Panc1 (cell line): Measurements from ENCODE around the gene TAS1R2. TPM values are rescaled to one million over a fixed set of nuclear protein-coding genes. Genes with fewer than 3 reads are reported as not detected.

Experiments
- ATAC-seq: fragments of 200-7000 bp; cut with Tn5 transposase; 2 replicates; pipeline ENCODE4 v1.9.1; 2020; ENCODE audit warnings: mild to moderate bottlenecking, moderate library complexity
- BruUV-seq: library from RNA; stranded (reverse); fragments of 400-500 nt; replicated peaks from 2 replicates; lab custom pipeline; 2021; lab: Mats Ljungman, UMichigan
- CTCF ChIA-PET: fragments of 300-600 bp; sonication (Branson Sonifier 250); formaldehyde crosslinking; loops from one replicate; lab custom pipeline; 2022; ENCODE audit warnings: antibody characterized with exemption; lab: Charles Lee
- POLR2A ChIA-PET: fragments of 300-600 bp; sonication (Branson Sonifier 250); formaldehyde crosslinking; loops from one replicate; lab custom pipeline; 2022; ENCODE audit warnings: antibody characterized with exemption; lab: Charles Lee
- DNase-seq: peaks from one replicate; pipeline ENCODE4 v3.0.0-alpha.2; 2010; ENCODE audit warnings: low read depth, low spot score
- H3K27ac ChIP-seq: 2 replicates; pipeline ENCODE4 v1.5.1; 2011; ENCODE audit warnings: mild to moderate bottlenecking, low read length, inconsistent platforms
- H3K27me3 ChIP-seq: fragments of 200-500 bp; sonication (Bioruptor generic); 2 replicates; pipeline ENCODE4 v1.6.0; 2014; ENCODE audit warnings: low read length, inconsistent platforms; ENCODE audit not compliant: control insufficient read depth, insufficient read depth
- H3K36me3 ChIP-seq: fragments of 200-500 bp; sonication (Bioruptor generic); 2 replicates; pipeline ENCODE4 v1.5.1; 2014; ENCODE audit warnings: inconsistent platforms, mild to moderate bottlenecking, low read length, moderate library complexity; ENCODE audit not compliant: control insufficient read depth, insufficient read depth
- H3K4me1 ChIP-seq: 2 replicates; pipeline ENCODE4 v1.5.1; 2011; ENCODE audit warnings: inconsistent platforms, mild to moderate bottlenecking, low read length, moderate library complexity; ENCODE audit not compliant: control insufficient read depth, insufficient read depth
- H3K4me3 ChIP-seq, 2 experiments: 2 replicates each; pipeline ENCODE4 v1.5.1; 2011 to 2012; ENCODE audit warnings: low read depth in 2 of 2, low read length in 2 of 2, mild to moderate bottlenecking in 2 of 2, inconsistent platforms in 1 of 2, moderate library complexity in 1 of 2
- H3K9me3 ChIP-seq: fragments of 200-500 bp; sonication (Bioruptor generic); 2 replicates; pipeline ENCODE4 v1.5.1; 2014; ENCODE audit warnings: low read depth, mild to moderate bottlenecking, inconsistent platforms, low read length, moderate library complexity; ENCODE audit not compliant: control insufficient read depth, insufficient read depth
- POLR2AphosphoS5 ChIP-seq: IDR thresholded peaks from 2 replicates; pipeline ENCODE4 v1.6.1; 2012; ENCODE audit warnings: mild to moderate bottlenecking, low read depth, low read length, moderate library complexity
- REST ChIP-seq, 2 experiments: IDR thresholded peaks; 2 replicates each; pipeline ENCODE4 v1.6.1; 2011 to 2012; ENCODE audit warnings: low read depth in 2 of 2, control low read depth in 1 of 2, low read length in 1 of 2, mild to moderate bottlenecking in 1 of 2, moderate library complexity in 1 of 2; ENCODE audit not compliant: insufficient read depth in 1 of 2
- SIN3A ChIP-seq: IDR thresholded peaks from 2 replicates; pipeline ENCODE4 v1.6.1; 2012; ENCODE audit warnings: low read depth, mild to moderate bottlenecking, low read length, moderate library complexity, borderline replicate concordance; ENCODE audit not compliant: insufficient read depth
- TCF7L2 ChIP-seq: IDR thresholded peaks from 2 replicates; pipeline ENCODE4 v1.6.1; 2011; ENCODE audit warnings: mild to moderate bottlenecking, low read depth, low read length, inconsistent platforms
- in situ Hi-C: cut with HindIII; loops from 2 replicates; pipeline ENCODE4 v1.10.0; 2016; ENCODE audit warnings: low sequenced_read_pairs, low pct_unique_long_range_greater_than_20kb
- intact Hi-C: fragments of 100-400 bp; cut with micrococcal nuclease; formaldehyde crosslinking; loops from one replicate; pipeline ENCODE4 v1.10.0; 2022; ENCODE audit not compliant: unreplicated experiment
- total RNA-seq: library from RNA; stranded (reverse); gene quantifications from one replicate; pipeline ENCODE4 v1.2.1, GENCODE V29; 2021; ENCODE audit not compliant: unreplicated experiment
- TF ChIP-seq, protein P1 (sequence below): fragments of 450-650 bp; IDR thresholded peaks from 2 replicates; pipeline ENCODE4 v1.5.1; 2017; ENCODE audit warnings: mild to moderate bottlenecking

The TAS1R2 gene
- total RNA-seq, 1 experiment from 2014 or later = not detected

GRCh38 chr1:18902523-18903290, 43.2 kb upstream of the TAS1R2 start, which contains the start of gene ALDH4A1:
Gene ALDH4A1 (minus strand): TSS chr1:18902555. CDS start chr1:18902523, 32 bp downstream.
- peak; percentile 96 for ATAC-seq
- intact Hi-C loops (loop anchor here (10.0 kb wide), 1 partner anchor 192 kb away; no protein-coding TSS in a partner anchor), in situ Hi-C loops (no loop called here)
- Histone ChIP-seq H3K4me1 (peaks cover 37% of the 10 kb centered on the region), H3K27ac (peak within 1 kb of the TSS; percentile 95), H3K36me3 (peaks cover 6% of the 10 kb centered on the region; the same call in 1 of the 2 replicates), H3K9me3 (no peaks in the 10 kb centered on the region), H3K27me3 (no peaks in the 10 kb centered on the region), H3K4me3 (peak within 1 kb of the TSS; percentile 81 to 93)
- no TSS peak for BruUV-seq
- ChIA-PET POLR2A (interaction anchor here (0.6 kb wide), 1 partner anchor 310 kb away, joined by 3 read pairs; no protein-coding TSS in a partner anchor), CTCF (interaction anchor here (0.7 to 1.5 kb wide), 2 partner anchors 10 to 27 kb away, joined by 3 to 7 read pairs; no protein-coding TSS in a partner anchor)
- peak; percentile 90 for DNase-seq
- TF ChIP-seq, protein P1, sequence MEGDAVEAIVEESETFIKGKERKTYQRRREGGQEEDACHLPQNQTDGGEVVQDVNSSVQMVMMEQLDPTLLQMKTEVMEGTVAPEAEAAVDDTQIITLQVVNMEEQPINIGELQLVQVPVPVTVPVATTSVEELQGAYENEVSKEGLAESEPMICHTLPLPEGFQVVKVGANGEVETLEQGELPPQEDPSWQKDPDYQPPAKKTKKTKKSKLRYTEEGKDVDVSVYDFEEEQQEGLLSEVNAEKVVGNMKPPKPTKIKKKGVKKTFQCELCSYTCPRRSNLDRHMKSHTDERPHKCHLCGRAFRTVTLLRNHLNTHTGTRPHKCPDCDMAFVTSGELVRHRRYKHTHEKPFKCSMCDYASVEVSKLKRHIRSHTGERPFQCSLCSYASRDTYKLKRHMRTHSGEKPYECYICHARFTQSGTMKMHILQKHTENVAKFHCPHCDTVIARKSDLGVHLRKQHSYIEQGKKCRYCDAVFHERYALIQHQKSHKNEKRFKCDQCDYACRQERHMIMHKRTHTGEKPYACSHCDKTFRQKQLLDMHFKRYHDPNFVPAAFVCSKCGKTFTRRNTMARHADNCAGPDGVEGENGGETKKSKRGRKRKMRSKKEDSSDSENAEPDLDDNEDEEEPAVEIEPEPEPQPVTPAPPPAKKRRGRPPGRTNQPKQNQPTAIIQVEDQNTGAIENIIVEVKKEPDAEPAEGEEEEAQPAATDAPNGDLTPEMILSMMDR = no peak
- TF ChIP-seq TCF7L2 (peak; percentile 65), REST (IDR thresholded peaks at IDR 0.05; ENCODE audit: insufficient read depth in 1 of 2, low read depth in 2 of 2, low read length in 1 of 2) (no peak), SIN3A (0 out of 2 replicates have a peak, but pooled peaks have one; percentile 40), POLR2AphosphoS5 (peak; percentile 81)

DNA sequence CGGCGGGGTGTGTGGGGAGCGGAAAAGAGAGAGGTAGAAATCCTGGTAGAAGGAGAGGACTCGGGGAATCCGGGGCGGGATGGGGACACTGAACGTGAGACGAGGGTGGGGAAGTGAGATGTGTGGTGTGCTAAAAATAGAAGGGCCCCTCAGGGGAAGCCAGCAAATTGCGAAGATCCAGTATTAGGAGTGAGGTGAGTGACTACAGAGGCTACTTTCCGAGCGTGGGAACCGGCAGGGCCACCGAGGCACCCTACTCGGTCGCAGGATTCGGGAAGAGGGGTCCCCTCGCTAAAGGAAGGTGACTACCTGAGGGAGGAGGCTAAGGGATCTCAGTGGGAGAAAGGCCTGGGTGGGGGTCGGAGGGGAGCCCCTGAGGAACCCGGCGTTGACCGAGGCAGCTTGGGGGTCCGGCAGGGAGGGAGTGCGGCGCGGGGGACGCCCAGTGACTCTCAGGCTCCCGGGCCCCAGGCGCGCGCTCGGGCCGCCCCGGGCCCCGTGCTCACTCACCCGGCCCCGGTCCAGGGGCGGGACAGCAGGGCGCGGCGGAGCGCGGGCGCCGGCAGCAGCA, 42.6 kb upstream of the TAS1R2 start:
- Histone ChIP-seq H3K4me3 (peak overlapping the region; percentile 81 to 93), H3K27me3 (no peaks in the 10 kb centered on the region), H3K36me3 (peaks cover 4% of the 10 kb centered on the region; the same call in 1 of the 2 replicates), H3K27ac (peak overlapping the region; percentile 95), H3K9me3 (no peaks in the 10 kb centered on the region), H3K4me1 (peaks cover 30% of the 10 kb centered on the region)
- no TSS peak for BruUV-seq
- ChIA-PET POLR2A (interaction anchor here (0.6 kb wide), 1 partner anchor 309 kb away, joined by 3 read pairs; no protein-coding TSS in a partner anchor), CTCF (interaction anchor here (1.5 kb wide), 1 partner anchor 11 kb away, joined by 7 read pairs; no protein-coding TSS in a partner anchor)
- no peak for TF ChIP-seq POLR2AphosphoS5
- no peak for TF ChIP-seq TCF7L2
- no peak for TF ChIP-seq REST (IDR thresholded peaks at IDR 0.05; ENCODE audit: insufficient read depth in 1 of 2, low read depth in 2 of 2, low read length in 1 of 2)
- TF ChIP-seq, protein P1 = no peak
- TF ChIP-seq SIN3A = no peak
- in situ Hi-C loops (no loop called here), intact Hi-C loops (loop anchor here (10.0 kb wide), 1 partner anchor 193 kb away; no protein-coding TSS in a partner anchor)
- DNase-seq (no peak), ATAC-seq (peak; percentile 5)
